Kidney (tissue), 14 donors: ENCODE measurements around the gene GRAP2. TPM values are rescaled to one million over a fixed set of nuclear protein-coding genes. Genes with fewer than 3 reads are reported as not detected.

Experiments
- DNase-seq, 5 donors: peaks; one replicate each; pipeline ENCODE4 v3.0.0-alpha.2; 2013 to 2020
- FAIRE-seq: peaks from 2 replicates; lab custom pipeline; 2012; peaks lifted over from hg19 to GRCh38; lab: Jason Lieb, UNC
- H3K27ac ChIP-seq, 2 donors: one replicate each; pipeline ENCODE4 v1.7.0; 2013; ENCODE audit warnings: low read depth in 2 of 2, low read length in 2 of 2, inconsistent platforms in 1 of 2
- H3K27me3 ChIP-seq: one replicate; pipeline ENCODE4 v1.7.1; 2013; ENCODE audit warnings: low read length, inconsistent platforms; ENCODE audit not compliant: control insufficient read depth, insufficient read depth
- H3K36me3 ChIP-seq, 3 donors: one replicate each; pipeline versions ENCODE4 v1.7.0 to v1.7.1; 2013; ENCODE audit warnings: low read length in 3 of 3, control low read depth in 1 of 3, inconsistent platforms in 1 of 3; ENCODE audit not compliant: insufficient read depth in 3 of 3, control insufficient read depth in 2 of 3
- H3K4me1 ChIP-seq, 3 donors: one replicate each; pipeline versions ENCODE4 v1.7.0 to v1.7.1; 2013; ENCODE audit warnings: low read length in 3 of 3, inconsistent platforms in 1 of 3, low read depth in 1 of 3; ENCODE audit not compliant: control insufficient read depth in 2 of 3, insufficient read depth in 2 of 3
- H3K4me3 ChIP-seq, 3 donors: one replicate each; pipeline versions ENCODE4 v1.7.0 to v1.8.1; 2013; ENCODE audit warnings: low read length in 3 of 3, control low read depth in 1 of 3, inconsistent platforms in 1 of 3
- H3K9ac ChIP-seq, 3 donors: one replicate each; pipeline versions ENCODE4 v1.7.0 to v1.7.1; 2013; ENCODE audit warnings: low read length in 3 of 3, control low read depth in 1 of 3, inconsistent platforms in 1 of 3
- H3K9me3 ChIP-seq, 3 donors: one replicate each; pipeline versions ENCODE4 v1.7.0 to v1.7.1; 2013; ENCODE audit warnings: low read length in 3 of 3, control low read depth in 1 of 3, inconsistent platforms in 1 of 3; ENCODE audit not compliant: control insufficient read depth in 2 of 3, insufficient read depth in 1 of 3
- intact Hi-C: fragments of 100-400 bp; cut with DNase I; formaldehyde crosslinking; loops from one replicate; pipeline ENCODE4 v1.11.1; 2022
- polyA plus RNA-seq: library from polyadenylated mRNA; stranded (reverse); fragments of 350-450 nt; fragmentation: Illumina TruSeq; extraction: RNeasy Lipid Tissue Mini Kit (QIAGEN cat#74804); gene quantifications from one replicate; pipeline ENCODE4 v1.2.3, GENCODE V29; 2014; ENCODE audit warnings: low read depth, low replicate concordance; ENCODE audit not compliant: insufficient read depth
- total RNA-seq: library from RNA; stranded (reverse); fragmentation: NEBNext Ultra II Directional; extraction: Animal tissue kit (Norgen Biotek cat#: 25700); gene quantifications from one replicate; pipeline ENCODE4 v1.2.1, GENCODE V29; 2021
- TF ChIP-seq, protein P1 (sequence below): IDR thresholded peaks from 3 replicates; pipeline ENCODE4 v1.5.1; 2012; ENCODE audit warnings: mild to moderate bottlenecking, moderate library complexity, borderline replicate concordance; ENCODE audit not compliant: insufficient read depth; ENCODE audit errors: extremely low read depth
- donor health status: control.
- donor health status: control.
- donor health status: control.
- donor health status: control.
- donor health status: control.
- donor health status: DM: yes; HTN: yes; CAD: no.
- donor health status: Normal renal cell carcinoma (clear cell type).

Gene GRAP2
- total and polyA plus RNA-seq, 2 donors from 2014 or later, result 0.73 to 9.7 TPM

- no peak overlapping the region for H3K4me3 ChIP-seq
- H3K9ac ChIP-seq, result no peak overlapping the region
- DNase-seq, result peak in 1 of 5 donors; percentile 43
- no peak for FAIRE-seq
- intact Hi-C loops, result loop anchor here (10.0 kb wide), 1 partner anchor 488 kb away; the partner anchor contains the start of gene RPS19BP1
- peaks cover 0 to 3% (median 2%) of the 10 kb centered on the region in 3 donors for H3K36me3 ChIP-seq
- no peaks in the 10 kb centered on the region for H3K27me3 ChIP-seq
- TF ChIP-seq, protein P1, sequence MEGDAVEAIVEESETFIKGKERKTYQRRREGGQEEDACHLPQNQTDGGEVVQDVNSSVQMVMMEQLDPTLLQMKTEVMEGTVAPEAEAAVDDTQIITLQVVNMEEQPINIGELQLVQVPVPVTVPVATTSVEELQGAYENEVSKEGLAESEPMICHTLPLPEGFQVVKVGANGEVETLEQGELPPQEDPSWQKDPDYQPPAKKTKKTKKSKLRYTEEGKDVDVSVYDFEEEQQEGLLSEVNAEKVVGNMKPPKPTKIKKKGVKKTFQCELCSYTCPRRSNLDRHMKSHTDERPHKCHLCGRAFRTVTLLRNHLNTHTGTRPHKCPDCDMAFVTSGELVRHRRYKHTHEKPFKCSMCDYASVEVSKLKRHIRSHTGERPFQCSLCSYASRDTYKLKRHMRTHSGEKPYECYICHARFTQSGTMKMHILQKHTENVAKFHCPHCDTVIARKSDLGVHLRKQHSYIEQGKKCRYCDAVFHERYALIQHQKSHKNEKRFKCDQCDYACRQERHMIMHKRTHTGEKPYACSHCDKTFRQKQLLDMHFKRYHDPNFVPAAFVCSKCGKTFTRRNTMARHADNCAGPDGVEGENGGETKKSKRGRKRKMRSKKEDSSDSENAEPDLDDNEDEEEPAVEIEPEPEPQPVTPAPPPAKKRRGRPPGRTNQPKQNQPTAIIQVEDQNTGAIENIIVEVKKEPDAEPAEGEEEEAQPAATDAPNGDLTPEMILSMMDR, result no peak
- H3K27ac ChIP-seq, result no peak overlapping the region
- peaks cover 0 to 4% (median 0%) of the 10 kb centered on the region in 3 donors for H3K4me1 ChIP-seq
- H3K9me3 ChIP-seq, result no peaks in the 10 kb centered on the region
Measured at GRCh38 chr22:40022536-40023240, 121.8 kb downstream of the GRAP2 start.

Other genes starting within 250 kb of the GRAP2 start
- gene ENTHD1, start 7.3 kb upstream of the GRAP2 start, total RNA-seq, result not detected
- gene ENTHD1, start 7.3 kb upstream of the GRAP2 start, polyA plus RNA-seq, result not detected
- gene TMA7B, start 59.3 kb downstream of the GRAP2 start, total RNA-seq, result 0.63 TPM
- not detected for gene TMA7B, start 59.3 kb downstream of the GRAP2 start, polyA plus RNA-seq
- gene FAM83F, start 93.9 kb downstream of the GRAP2 start, total RNA-seq, result 13.1 TPM
- 6.8 TPM for gene FAM83F, start 93.9 kb downstream of the GRAP2 start, polyA plus RNA-seq